Astrocyte of the spinal cord (primary cell): ENCODE data around the gene RABGGTA.

Source experiments
- DNase-seq: peaks from one replicate; pipeline ENCODE4 v3.0.0; 2011; ENCODE audit warnings: low read depth, low spot score
- H3K4me3 ChIP-seq: 2 replicates; pipeline ENCODE4 v1.5.1; 2011; ENCODE audit warnings: low read depth, mild to moderate bottlenecking, low read length, moderate library complexity
- CTCF ChIP-seq: IDR thresholded peaks from 2 replicates; pipeline ENCODE4 v1.5.1; 2012; ENCODE audit warnings: low read depth, mild to moderate bottlenecking, low read length, inconsistent platforms
- in situ Hi-C: cut with HindIII; loops from 2 replicates; pipeline ENCODE4 v1.10.0; 2017; ENCODE audit warnings: low sequenced_read_pairs

RABGGTA gene

GRCh38 chr14:24309538-24310264, 38.3 kb upstream of the RABGGTA start, which contains the start of gene LTB4R2:
Gene LTB4R2 (plus strand): TSS chr14:24310140. CDS start chr14:24310665, 525 bp downstream.
- no peak for TF ChIP-seq CTCF
- DNase-seq: no peak
- H3K4me3 ChIP-seq: no peak within 1 kb of the TSS
- in situ Hi-C loops: no loop called here

GRCh38 chr14:24308342-24309124, 37.1 kb upstream of the RABGGTA start:
- in situ Hi-C loops: no loop called here
- no peak for TF ChIP-seq CTCF
- no peak overlapping the region for H3K4me3 ChIP-seq
- no peak for DNase-seq

GRCh38 chr14:24307575-24308341, 36.4 kb upstream of the RABGGTA start, which contains the start of gene CIDEB:
Gene CIDEB (minus strand): TSS chr14:24307977. CDS start chr14:24307858, 119 bp downstream.
- TF ChIP-seq CTCF: peak; percentile 97
- peak; percentile 53 for DNase-seq
- no peak within 1 kb of the TSS for H3K4me3 ChIP-seq
- in situ Hi-C loops: no loop called here

- no peak for DNase-seq
- in situ Hi-C loops: no loop called here
- no peak for TF ChIP-seq CTCF
- H3K4me3 ChIP-seq: no peak overlapping the region
These were observed 35.8 kb upstream of the RABGGTA start for GRCh38 chr14:24307156-24307574.

GRCh38 chr14:24304019-24304387, 32.6 kb upstream of the RABGGTA start:
- no peak for DNase-seq
- in situ Hi-C loops: no loop called here
- H3K4me3 ChIP-seq: no peak overlapping the region
- no peak for TF ChIP-seq CTCF

GRCh38 chr14:24300326-24300980, 29.1 kb upstream of the RABGGTA start:
- TF ChIP-seq CTCF: no peak
- H3K4me3 ChIP-seq: peak overlapping the region; percentile 92
- in situ Hi-C loops: no loop called here
- DNase-seq: no peak
